ENCODE data around the gene KRT83.
A peak's percentile ranks its signal among the peaks of the same experiment; 100 is the strongest.

The KRT83 gene

DNA sequence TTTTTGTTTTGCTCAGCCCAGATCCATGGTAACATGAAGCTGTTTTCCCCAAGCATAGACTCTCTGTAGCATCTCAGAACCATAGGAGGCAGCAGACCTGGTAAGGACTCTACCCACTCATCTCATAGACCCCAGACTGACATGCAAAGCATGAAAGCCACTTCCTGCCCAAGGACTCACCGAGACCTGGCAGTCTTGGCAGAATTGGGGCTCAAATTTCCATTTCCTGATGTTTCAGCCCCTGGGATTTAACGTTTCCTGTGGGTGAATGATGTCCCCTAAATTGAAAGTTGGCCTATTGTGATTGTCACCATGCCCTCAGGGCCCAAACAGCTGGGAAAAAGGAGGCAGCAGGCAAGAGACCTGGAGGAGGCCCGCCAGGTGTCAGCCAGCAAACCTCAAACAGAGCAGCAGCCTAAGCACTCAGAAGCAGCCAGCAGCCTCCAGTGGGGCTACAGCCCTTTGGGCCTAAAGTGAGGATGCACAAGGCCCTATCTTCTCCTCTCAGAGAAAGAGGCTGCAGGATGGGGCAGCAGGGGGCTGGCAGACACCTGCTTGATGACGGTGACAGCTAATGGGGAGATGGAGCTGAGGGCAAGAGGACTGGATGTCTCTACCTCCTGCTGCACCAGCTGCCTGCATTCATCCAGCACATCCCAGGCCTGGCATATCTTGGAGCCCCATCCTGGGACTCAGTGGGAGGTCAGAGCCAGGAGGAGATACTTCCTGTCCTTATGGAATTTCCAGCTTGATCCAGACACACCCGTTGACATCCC lies 37.6 kb upstream of the KRT83 start:
- Mint-ChIP-seq H3K27me3 (peaks cover 13% of the 10 kb centered on the region), H3K4me3 (no peak overlapping the region), H3K9me3 (no peaks in the 10 kb centered on the region), H3K4me1 (peaks cover 26% of the 10 kb centered on the region), H3K27ac (peak overlapping the region in 1 of 2 donors; percentile 42)
- DNase-seq (peak; percentile 36 to 38), ATAC-seq (peak; percentile 91)

DNA sequence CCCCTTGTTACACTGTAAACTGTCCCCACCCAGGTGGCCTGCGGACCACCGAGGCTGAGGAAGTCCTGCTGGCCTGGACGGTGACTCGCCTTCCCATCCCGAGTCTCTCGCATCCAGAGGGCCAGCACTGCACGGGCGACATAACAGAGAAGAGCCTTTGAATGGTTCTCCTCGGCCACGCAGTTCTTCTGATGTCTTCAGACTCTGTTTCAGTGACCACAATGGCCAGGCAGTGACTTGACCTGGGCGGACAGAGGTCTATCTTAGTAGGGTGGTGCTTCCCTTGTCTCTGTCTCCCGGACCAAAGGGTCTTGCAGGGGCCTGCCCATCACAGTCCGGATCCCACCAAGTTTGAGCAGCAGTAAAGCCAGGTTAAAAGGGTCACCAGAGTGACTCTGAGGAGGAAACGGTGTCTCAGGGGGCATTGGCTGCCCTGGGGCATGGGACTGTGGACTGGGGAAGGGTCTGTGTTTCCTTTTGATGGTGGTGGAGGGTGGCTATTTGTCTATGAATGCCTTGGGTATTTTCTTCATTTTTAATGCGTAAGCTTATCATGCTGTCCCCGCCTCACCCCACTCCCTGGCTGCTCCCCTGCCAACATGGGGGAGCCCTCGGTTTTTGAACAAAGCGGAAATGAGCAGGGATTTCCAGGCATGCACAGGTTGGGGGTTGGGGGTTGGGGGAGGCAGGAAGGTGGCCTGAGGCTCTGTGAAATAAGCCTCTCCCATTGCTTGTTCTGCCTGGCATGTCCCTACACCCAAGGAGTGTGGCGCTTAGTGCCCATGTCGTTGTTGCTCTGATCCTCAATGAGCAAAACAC lies 35.8 kb upstream of the KRT83 start:
- Mint-ChIP-seq H3K9me3 (no peaks in the 10 kb centered on the region), H3K4me1 (peaks cover 37% of the 10 kb centered on the region), H3K27me3 (peaks cover 27% of the 10 kb centered on the region), H3K4me3 (no peak overlapping the region), H3K27ac (no peak overlapping the region)
- ATAC-seq: no peak
- DNase-seq: peak in 1 of 2 donors; percentile 2

DNA sequence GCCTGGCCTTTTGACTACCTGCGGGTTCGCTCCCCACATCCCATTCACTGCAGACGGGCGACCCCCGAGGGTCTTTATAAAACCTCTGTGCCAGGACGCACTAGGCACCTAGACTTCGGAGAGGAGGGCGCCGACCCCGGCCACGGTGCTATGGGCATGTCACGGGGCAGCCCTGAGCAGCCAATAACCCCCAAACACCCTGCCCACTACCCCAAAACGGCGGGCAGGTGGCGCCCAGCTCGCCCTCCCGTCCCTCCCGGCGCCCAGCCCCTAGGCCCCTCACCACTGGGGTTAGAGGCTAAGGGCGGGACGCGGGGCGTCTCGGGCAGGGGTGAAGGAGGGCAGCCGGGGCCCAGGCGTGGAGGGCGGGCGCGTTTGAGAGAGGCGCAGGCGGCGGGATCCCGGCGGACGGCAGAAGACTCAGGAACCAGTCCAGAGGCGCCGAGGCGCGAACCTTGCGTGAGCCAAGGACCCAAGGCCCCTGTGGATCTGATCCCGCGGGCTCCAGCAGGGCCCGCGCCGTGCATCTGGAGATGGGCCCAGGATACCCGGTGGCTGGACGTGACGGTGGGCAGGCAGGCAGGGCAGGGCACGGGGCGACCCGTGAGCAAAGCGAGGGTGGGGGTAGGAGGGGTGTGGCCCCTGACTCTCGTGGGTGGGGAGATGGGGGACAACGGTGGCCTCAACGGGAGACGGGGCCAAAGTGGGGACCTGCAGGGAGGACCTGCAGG lies 35.0 kb upstream of the KRT83 start:
- peak in 1 of 2 donors; percentile 8 for DNase-seq
- H3K4me1 Mint-ChIP-seq: peaks cover 43% of the 10 kb centered on the region
- peak; percentile 49 for ATAC-seq
- H3K27ac Mint-ChIP-seq: no peak overlapping the region
- H3K4me3 Mint-ChIP-seq: no peak overlapping the region
- H3K27me3 Mint-ChIP-seq: peaks cover 27% of the 10 kb centered on the region
- no peaks in the 10 kb centered on the region for H3K9me3 Mint-ChIP-seq

DNA sequence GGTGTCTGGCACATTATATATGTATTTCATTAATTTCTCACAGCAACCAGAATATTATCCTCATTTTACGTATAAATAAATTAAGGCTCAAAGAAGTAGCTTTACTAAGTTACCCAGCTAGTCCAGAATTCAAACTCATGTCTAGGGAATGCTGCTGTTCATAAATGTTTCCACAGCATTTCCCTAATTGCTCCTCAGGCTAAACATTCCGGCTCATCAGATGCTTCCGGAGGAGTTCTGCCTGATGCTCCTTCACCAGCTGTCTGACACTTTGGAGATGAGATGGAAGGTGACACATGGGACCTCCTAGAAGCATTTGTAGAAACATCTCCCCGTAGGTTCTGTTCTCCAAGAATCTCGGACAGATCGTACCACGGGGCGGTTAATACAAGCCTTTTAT lies 34.0 kb upstream of the KRT83 start:
- ATAC-seq: no peak
- H3K9me3 Mint-ChIP-seq: no peaks in the 10 kb centered on the region
- DNase-seq: no peak
- no peak overlapping the region for H3K27ac Mint-ChIP-seq
- no peak overlapping the region for H3K4me3 Mint-ChIP-seq
- peaks cover 35% of the 10 kb centered on the region for H3K27me3 Mint-ChIP-seq
- peaks cover 43% of the 10 kb centered on the region for H3K4me1 Mint-ChIP-seq

DNA sequence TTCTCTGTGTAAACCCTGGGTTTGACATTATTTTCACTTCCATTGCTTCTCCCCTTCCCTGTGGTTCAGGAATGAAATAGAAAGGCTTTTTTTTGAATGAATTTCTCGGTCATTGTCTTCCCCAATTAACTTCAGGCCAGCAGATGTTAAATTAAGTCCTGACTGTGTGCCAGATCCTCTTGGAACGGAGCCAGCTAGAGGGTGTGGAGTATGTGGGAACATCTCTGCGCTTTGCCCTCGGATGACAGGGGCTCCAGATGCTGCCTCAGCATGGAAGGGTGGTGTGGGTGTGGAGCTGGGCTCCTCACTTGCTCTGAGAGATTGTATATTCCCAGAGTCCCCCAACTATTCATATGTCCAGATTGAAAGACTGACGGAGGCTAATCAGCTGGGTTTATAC lies 33.0 kb upstream of the KRT83 start:
- Mint-ChIP-seq H3K4me3 (no peak overlapping the region), H3K27me3 (peaks cover 35% of the 10 kb centered on the region), H3K4me1 (peaks cover 36% of the 10 kb centered on the region), H3K9me3 (no peaks in the 10 kb centered on the region), H3K27ac (peak overlapping the region in 1 of 2 donors; percentile 28)
- no peak for ATAC-seq
- no peak for DNase-seq

DNA sequence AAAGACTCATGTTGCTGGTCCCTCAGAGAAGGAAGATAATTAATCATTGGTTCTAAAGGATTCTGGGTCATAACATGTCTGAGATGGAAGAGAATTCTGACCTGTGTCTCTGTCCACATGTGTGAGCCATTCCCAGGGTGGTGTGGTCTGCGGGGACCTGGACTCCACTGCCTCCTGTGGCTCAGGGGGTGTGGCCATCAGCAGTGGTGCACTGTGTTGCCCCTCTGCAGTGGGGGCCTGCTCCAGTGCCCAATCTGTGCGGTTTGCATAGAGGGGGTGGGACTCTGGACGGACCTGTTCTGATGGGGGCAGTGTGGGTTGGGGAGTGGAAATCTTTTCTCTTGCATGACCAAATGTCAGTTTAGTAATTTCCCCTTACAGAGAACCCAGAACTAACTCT lies 32.6 kb upstream of the KRT83 start:
- Mint-ChIP-seq H3K4me3 (no peak overlapping the region), H3K27ac (no peak overlapping the region), H3K9me3 (no peaks in the 10 kb centered on the region), H3K27me3 (peaks cover 35% of the 10 kb centered on the region), H3K4me1 (peaks cover 31% of the 10 kb centered on the region)
- DNase-seq (no peak), ATAC-seq (no peak)

DNA sequence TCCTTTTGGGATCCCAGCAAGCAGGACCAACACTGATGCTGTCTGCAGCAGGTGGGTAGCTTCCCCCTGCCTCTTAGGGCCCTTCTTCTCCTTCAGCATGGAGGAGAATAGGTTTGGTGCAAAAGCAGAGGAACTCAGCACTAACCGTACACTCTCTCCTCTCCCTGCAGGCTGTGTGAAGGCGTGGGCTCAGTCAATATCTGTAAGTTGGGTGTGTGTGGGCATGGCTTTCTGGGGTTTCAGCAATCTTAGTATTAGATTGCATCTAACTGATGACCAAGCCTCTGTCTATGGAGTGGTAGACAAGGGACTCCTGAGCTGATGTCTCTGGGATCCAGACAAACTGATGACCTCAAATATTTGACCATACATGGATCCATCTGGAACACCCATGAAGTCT lies 31.8 kb upstream of the KRT83 start:
- Mint-ChIP-seq H3K9me3 (no peaks in the 10 kb centered on the region), H3K27ac (peak overlapping the region in 1 of 2 donors; percentile 38), H3K4me3 (no peak overlapping the region), H3K27me3 (peaks cover 35% of the 10 kb centered on the region), H3K4me1 (peaks cover 23% of the 10 kb centered on the region)
- ATAC-seq (no peak), DNase-seq (no peak)

DNA sequence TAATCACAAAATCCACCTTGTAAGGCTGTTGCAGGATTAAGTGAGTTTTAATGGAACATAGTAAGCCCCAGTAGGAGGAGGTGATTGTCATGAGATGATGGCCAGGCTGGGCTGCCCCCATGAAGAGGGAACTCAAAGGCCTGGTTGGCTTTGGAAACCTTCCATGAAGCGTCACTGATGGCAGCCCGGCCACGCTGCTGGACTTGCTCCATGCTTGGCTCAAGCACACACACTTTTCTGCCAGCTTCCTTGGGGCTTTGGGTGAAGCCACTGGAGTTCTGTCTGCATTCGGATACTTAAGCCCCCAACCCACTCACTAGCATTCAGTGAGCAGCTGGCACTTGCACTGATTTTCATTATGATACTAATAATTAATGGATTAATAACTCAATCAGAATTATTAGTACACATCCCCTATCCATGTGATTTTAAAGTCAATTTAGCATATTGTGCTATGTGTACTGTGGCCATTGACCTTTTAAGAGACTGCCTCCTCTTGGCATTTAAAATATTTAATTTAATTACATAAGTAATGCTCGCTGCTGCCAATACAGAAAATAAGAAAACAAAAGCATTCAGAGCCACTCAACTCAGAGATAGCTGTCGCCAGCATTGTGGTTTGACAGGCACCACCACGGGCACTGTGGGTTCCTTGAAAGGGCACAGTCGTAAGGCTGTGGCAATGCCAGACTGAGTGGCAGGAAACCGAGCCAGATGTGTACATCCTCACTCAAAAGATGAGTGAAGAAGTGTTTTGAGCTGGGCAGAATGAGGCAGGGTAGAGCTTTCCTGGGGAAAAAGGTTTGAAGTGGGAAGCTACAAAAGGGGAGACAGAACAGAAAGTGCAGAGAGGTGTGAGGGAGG lies 30.2 kb upstream of the KRT83 start:
- Mint-ChIP-seq H3K9me3 (no peaks in the 10 kb centered on the region), H3K27me3 (peaks cover 35% of the 10 kb centered on the region), H3K4me1 (peaks cover 17% of the 10 kb centered on the region), H3K4me3 (no peak overlapping the region), H3K27ac (peak overlapping the region in 1 of 2 donors; percentile 50)
- peak; percentile 17 to 61 for DNase-seq
- ATAC-seq: peak; percentile 92

DNA sequence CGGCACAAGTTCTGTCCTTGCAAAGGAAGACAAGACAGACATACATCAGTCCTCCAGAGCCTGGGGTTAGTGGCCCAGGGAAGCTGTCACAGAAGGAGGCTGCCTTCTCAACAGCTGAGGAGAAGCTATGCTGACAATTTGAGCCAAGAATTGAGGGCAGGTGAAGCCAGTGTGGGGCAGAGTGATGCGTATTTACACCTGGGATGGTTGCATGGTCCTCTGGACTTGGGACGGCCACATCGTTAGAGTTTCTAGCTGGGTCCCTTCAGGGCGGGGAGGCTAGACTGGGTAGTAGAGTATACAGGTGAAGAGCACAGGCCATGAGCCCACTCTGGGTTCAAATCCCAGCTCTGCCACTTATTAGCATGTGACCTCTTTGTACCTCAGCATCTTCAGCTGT lies 29.6 kb upstream of the KRT83 start:
- Mint-ChIP-seq H3K9me3 (no peaks in the 10 kb centered on the region), H3K27ac (no peak overlapping the region), H3K4me3 (no peak overlapping the region), H3K4me1 (peaks cover 17% of the 10 kb centered on the region), H3K27me3 (peaks cover 35% of the 10 kb centered on the region)
- DNase-seq (no peak), ATAC-seq (no peak)

DNA sequence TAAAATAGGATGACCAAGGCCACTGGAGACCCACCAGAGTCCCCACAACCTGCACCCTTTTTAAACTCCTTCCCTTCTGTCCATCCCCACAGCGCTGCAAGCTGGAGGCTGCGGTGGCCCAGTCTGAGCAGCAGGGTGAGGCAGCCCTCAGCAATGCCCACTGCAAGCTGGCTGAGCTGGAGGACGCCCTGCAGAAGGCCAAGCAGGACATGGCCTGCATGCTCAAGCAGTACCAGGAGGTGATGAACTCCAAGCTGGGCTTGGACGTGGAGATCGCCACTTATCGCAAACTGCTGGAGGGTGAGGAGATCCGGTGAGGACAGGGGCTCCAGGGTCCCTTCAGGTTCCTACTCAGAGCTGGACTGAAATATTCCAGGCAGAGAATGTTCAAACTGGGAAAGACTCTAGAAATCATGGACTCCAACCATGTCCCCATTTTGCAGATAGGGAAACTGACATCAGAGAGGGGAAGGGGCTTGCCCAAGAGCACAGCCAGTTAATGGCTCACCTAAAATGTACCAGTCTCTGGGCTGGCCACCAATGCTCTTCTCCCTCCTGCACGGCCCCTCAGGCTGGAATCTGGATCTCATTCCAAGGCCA lies 28.9 kb upstream of the KRT83 start:
- Mint-ChIP-seq H3K4me3 (no peak overlapping the region), H3K27me3 (peaks cover 35% of the 10 kb centered on the region), H3K4me1 (peaks cover 17% of the 10 kb centered on the region), H3K9me3 (no peaks in the 10 kb centered on the region), H3K27ac (no peak overlapping the region)
- ATAC-seq: no peak
- DNase-seq: no peak

DNA sequence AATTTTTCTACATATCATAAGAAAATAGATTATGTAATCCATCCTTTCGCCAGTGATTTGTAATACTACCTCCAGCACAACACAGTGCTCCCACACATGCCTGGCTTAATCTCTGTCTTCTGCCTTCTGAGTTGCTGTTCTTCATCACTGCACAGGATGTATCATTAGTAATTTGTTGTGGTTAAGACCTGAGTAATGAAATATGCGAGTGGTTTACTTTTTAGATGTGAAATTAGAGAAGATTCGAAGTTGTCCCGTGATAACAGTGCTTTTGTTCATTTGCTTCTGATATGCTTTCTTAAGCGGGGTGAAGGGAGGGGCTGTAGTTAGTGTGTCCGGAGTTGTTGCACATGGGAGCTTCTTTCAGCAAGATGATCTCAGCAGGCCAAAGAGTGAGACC lies 28.0 kb upstream of the KRT83 start:
- DNase-seq (no peak), ATAC-seq (no peak)
- Mint-ChIP-seq H3K4me1 (peaks cover 17% of the 10 kb centered on the region), H3K27me3 (peaks cover 26% of the 10 kb centered on the region), H3K27ac (no peak overlapping the region), H3K9me3 (no peaks in the 10 kb centered on the region), H3K4me3 (no peak overlapping the region)

DNA sequence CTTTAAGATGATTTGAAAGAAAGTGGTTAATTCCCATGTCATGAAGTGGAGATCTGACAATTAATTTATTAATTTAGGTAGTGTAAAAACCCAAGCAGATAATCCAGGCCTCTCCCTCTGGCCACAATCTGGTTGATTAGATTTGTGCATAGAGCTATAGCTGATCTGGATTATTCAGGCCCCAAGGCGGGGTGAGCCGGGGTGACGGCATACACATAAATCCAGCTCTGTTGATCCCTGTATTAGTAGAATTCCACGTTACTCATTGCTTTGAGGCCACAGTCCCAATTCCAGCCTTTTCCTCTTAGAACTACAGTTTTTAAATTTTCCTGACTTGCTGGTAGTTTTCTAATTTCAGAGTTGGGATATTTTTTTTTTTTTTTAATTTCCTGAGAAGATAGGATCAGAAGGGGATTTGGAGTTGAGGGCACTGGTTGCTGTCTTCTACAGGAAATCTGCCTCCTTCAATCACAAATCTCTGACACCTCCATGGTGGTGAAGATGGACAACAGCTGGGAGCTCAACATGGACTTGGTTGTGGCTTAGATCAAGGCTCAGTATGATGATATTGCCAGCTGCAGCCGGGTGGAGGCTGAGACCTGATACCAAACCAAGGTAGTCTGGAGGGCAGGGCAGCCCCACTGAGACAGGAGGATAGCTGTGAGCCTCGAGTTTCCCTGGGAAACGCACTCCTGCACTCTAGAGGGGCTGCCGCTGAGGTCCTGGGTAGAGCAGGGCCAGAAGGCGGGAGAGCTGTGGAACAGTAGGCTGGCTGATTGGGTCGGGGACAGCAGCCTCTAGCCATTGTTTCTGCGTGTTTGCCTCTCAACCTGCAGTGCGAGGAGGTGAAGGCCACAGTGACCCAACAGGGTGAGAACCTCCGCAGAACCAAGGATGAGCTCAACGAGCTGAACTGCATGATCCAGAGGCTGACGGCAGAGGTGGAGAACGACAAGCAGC lies 26.6 kb upstream of the KRT83 start:
- Mint-ChIP-seq H3K27me3 (peaks cover 13% of the 10 kb centered on the region), H3K9me3 (no peaks in the 10 kb centered on the region), H3K4me3 (no peak overlapping the region), H3K27ac (no peak overlapping the region), H3K4me1 (peaks cover 14% of the 10 kb centered on the region)
- DNase-seq (no peak), ATAC-seq (no peak)

DNA sequence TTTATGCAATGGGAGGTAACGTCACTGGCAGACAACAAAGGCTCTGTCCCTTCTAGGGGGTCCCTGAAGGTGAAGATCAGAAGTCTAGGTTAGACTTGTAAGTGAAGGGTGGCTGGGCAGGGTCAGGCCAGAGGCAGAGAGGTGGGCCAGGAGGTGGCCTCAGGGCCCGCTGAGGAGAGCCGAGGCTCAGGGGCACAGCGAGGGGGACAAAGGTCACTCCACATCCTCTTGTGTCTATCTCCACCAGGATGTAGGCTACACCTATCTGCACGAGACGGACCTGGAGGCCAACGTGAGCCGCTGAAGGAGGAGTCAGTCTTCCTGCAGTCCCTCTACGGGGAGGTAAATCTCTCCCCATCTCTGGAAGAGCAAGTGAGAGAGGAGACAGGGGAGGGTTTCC lies 25.8 kb upstream of the KRT83 start:
- no peak for DNase-seq
- no peak overlapping the region for H3K27ac Mint-ChIP-seq
- peaks cover 8% of the 10 kb centered on the region for H3K27me3 Mint-ChIP-seq
- no peaks in the 10 kb centered on the region for H3K9me3 Mint-ChIP-seq
- no peak for ATAC-seq
- H3K4me3 Mint-ChIP-seq: no peak overlapping the region
- peaks cover 6% of the 10 kb centered on the region for H3K4me1 Mint-ChIP-seq

DNA sequence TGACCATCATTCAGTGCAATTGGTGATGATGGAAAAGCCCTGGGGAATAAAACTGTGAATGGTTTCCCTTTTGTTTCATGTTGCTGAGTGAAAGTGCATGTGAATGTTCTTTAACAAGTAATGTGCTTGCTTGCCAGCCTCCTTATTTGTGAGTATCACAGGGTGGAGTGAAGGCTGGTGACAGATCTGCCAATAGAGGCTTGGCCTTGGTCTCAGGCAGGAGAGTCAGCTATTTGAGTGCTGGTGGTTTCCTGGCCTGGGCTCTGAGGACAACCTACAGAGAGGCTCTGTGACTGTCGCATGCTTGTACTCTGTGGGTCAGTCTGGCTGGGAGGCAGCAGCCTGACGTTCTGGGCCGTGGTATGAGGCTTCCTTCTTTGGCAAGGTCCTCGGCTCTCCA lies 25.4 kb upstream of the KRT83 start:
- Mint-ChIP-seq H3K4me1 (peaks cover 2% of the 10 kb centered on the region), H3K27me3 (peaks cover 8% of the 10 kb centered on the region), H3K4me3 (no peak overlapping the region), H3K27ac (no peak overlapping the region), H3K9me3 (no peaks in the 10 kb centered on the region)
- no peak for ATAC-seq
- DNase-seq: no peak
